Stimulated activated naive B cell treated with anti-CD40 and anti-IgM and Interleukin-4, amounts not matched to agents 10 μg/mL and 1 μg/mL and 100 μg/mL, for 72 hours (primary cell): Measurements from ENCODE around the gene ZNF592.
A peak's percentile ranks its signal among the peaks of the same experiment; 100 is the strongest.
"Not testable (repeated sequence)": the region's sequence is repeated elsewhere in the genome, so short reads cannot be mapped to it uniquely, and the experiment has no call there.

ENCODE experiments used
- ATAC-seq, 2 donors: fragments of 150-1000 bp; cut with Tn5 transposase; replicated peaks; 2 replicates each; pipeline ENCODE4 v1.10.0; 2021; ENCODE audit warnings: moderate library complexity in 1 of 2
- DNase-seq: peaks from one replicate; pipeline ENCODE4 v3.0.0; 2021
- H3K27ac Mint-ChIP-seq: one replicate; pipeline ENCODE4 v1.8.0; 2022; ENCODE audit warnings: mild to moderate bottlenecking, mixed read lengths
- H3K27me3 Mint-ChIP-seq, 2 donors: one replicate each; pipeline ENCODE4 v1.8.0; 2022; ENCODE audit warnings: mixed read lengths in 2 of 2
- H3K36me3 Mint-ChIP-seq, 2 donors: one replicate each; pipeline ENCODE4 v1.8.0; 2022; ENCODE audit warnings: mixed read lengths in 2 of 2, mild to moderate bottlenecking in 1 of 2
- H3K4me1 Mint-ChIP-seq, 2 donors: one replicate each; pipeline ENCODE4 v1.8.0; 2022; ENCODE audit warnings: mixed read lengths in 2 of 2, mild to moderate bottlenecking in 1 of 2
- H3K4me3 Mint-ChIP-seq, 2 donors: one replicate each; pipeline ENCODE4 v1.8.0; 2022; ENCODE audit warnings: mild to moderate bottlenecking in 2 of 2, mixed read lengths in 2 of 2, moderate library complexity in 1 of 2
- H3K9me3 Mint-ChIP-seq, 2 donors: one replicate each; pipeline ENCODE4 v1.8.0; 2022; ENCODE audit warnings: mixed read lengths in 2 of 2, mild to moderate bottlenecking in 1 of 2

The ZNF592 gene

GRCh38 chr15:84840741-84841429 lies 92.5 kb downstream of the ZNF592 start:
- H3K9me3 Mint-ChIP-seq: no peaks in the 10 kb centered on the region
- no peaks in the 10 kb centered on the region for H3K27me3 Mint-ChIP-seq
- ATAC-seq (no peak), DNase-seq (no peak)
- H3K4me3 Mint-ChIP-seq: no peak overlapping the region
- no peaks in the 10 kb centered on the region for H3K36me3 Mint-ChIP-seq
- H3K4me1 Mint-ChIP-seq: peaks cover 0 to 4% of the 10 kb centered on the region in 2 donors
- no peak overlapping the region for H3K27ac Mint-ChIP-seq

- no peak for DNase-seq
- Mint-ChIP-seq H3K4me1 (peaks cover 0 to 4% of the 10 kb centered on the region in 2 donors), H3K4me3 (no peak overlapping the region), H3K36me3 (peaks cover 4 to 11% of the 10 kb centered on the region in 2 donors), H3K27me3 (no peaks in the 10 kb centered on the region), H3K9me3 (peaks cover 5 to 8% of the 10 kb centered on the region in 2 donors), H3K27ac (no peak overlapping the region)
- ATAC-seq: no peak
Observed at GRCh38 chr15:84842781-84843180, 94.4 kb downstream of the ZNF592 start.

- H3K4me3 Mint-ChIP-seq: no peak overlapping the region
Observed at GRCh38 chr15:84844964-84845363, 96.6 kb downstream of the ZNF592 start.

GRCh38 chr15:84845631-84846030 lies 97.2 kb downstream of the ZNF592 start:
- not testable (repeated sequence) for H3K4me1 Mint-ChIP-seq, H3K27ac Mint-ChIP-seq, H3K9me3 Mint-ChIP-seq, H3K4me3 Mint-ChIP-seq, H3K27me3 Mint-ChIP-seq, DNase-seq
- H3K36me3 Mint-ChIP-seq: peaks cover 6 to 15% of the 10 kb centered on the region in 2 donors
- peak in 1 of 2 donors; percentile 39 for ATAC-seq

More at GRCh38 chr15:84844964-84845363, 96.6 kb downstream of the ZNF592 start:
- DNase-seq (no peak), ATAC-seq (no peak)
- Mint-ChIP-seq H3K27me3 (no peaks in the 10 kb centered on the region), H3K27ac (no peak overlapping the region), H3K9me3 (peaks cover 9% of the 10 kb centered on the region in 2 donors), H3K36me3 (peaks cover 6 to 15% of the 10 kb centered on the region in 2 donors), H3K4me1 (peaks cover 0 to 4% of the 10 kb centered on the region in 2 donors)

GRCh38 chr15:84846269-84846668 lies 97.9 kb downstream of the ZNF592 start:
- H3K27me3 Mint-ChIP-seq: no peaks in the 10 kb centered on the region
- ATAC-seq: no peak

GRCh38 chr15:84847382-84847781 lies 99.0 kb downstream of the ZNF592 start:
- Mint-ChIP-seq H3K4me3 (no peak overlapping the region), H3K27me3 (no peaks in the 10 kb centered on the region), H3K36me3 (peaks cover 6 to 15% of the 10 kb centered on the region in 2 donors), H3K27ac (no peak overlapping the region), H3K9me3 (peaks cover 9% of the 10 kb centered on the region in 2 donors), H3K4me1 (no peaks in the 10 kb centered on the region)
- ATAC-seq (no peak), DNase-seq (no peak)

More at GRCh38 chr15:84846269-84846668, 97.9 kb downstream of the ZNF592 start:
- Mint-ChIP-seq H3K36me3 (peaks cover 6 to 15% of the 10 kb centered on the region in 2 donors), H3K9me3 (peaks cover 9% of the 10 kb centered on the region in 2 donors), H3K27ac (no peak overlapping the region), H3K4me1 (no peaks in the 10 kb centered on the region), H3K4me3 (no peak overlapping the region)
- DNase-seq: no peak

GRCh38 chr15:84852212-84852611 lies 103.8 kb downstream of the ZNF592 start:
- no peaks in the 10 kb centered on the region for H3K27me3 Mint-ChIP-seq
- no peak for DNase-seq
- H3K4me3 Mint-ChIP-seq: no peak overlapping the region

GRCh38 chr15:84855136-84855535 lies 106.7 kb downstream of the ZNF592 start:
- DNase-seq (no peak), ATAC-seq (no peak)
- no peak overlapping the region for H3K4me3 Mint-ChIP-seq
- no peaks in the 10 kb centered on the region for H3K9me3 Mint-ChIP-seq
- no peaks in the 10 kb centered on the region for H3K4me1 Mint-ChIP-seq
- no peaks in the 10 kb centered on the region for H3K36me3 Mint-ChIP-seq
- no peaks in the 10 kb centered on the region for H3K27me3 Mint-ChIP-seq
- H3K27ac Mint-ChIP-seq: no peak overlapping the region

More at GRCh38 chr15:84852212-84852611, 103.8 kb downstream of the ZNF592 start:
- Mint-ChIP-seq H3K4me1 (no peaks in the 10 kb centered on the region), H3K36me3 (peaks cover 2 to 6% of the 10 kb centered on the region in 2 donors), H3K27ac (no peak overlapping the region), H3K9me3 (peaks cover 2 to 5% of the 10 kb centered on the region in 2 donors)
- ATAC-seq: no peak

GRCh38 chr15:84855765-84856164 lies 107.4 kb downstream of the ZNF592 start:
- Mint-ChIP-seq H3K27ac (no peak overlapping the region), H3K36me3 (no peaks in the 10 kb centered on the region), H3K4me1 (no peaks in the 10 kb centered on the region), H3K27me3 (no peaks in the 10 kb centered on the region), H3K9me3 (no peaks in the 10 kb centered on the region), H3K4me3 (no peak overlapping the region)
- DNase-seq (no peak), ATAC-seq (no peak)
